ENCODE results near the gene CIAO2B. TPM values are rescaled to one million over a fixed set of nuclear protein-coding genes. Genes with fewer than 3 reads are reported as not detected.

CIAO2B gene
- total and polyA plus RNA-seq, 9 donors: 89.1 to 115 (median 94.2) TPM

- Histone ChIP-seq H3K36me3 (ENCODE audit: control insufficient read depth, insufficient read depth, low read length) (peaks cover 7% of the 10 kb centered on the region), H3K9me3 (replicated peaks; ENCODE audit: control insufficient read depth, low read depth, low read length) (no peaks in the 10 kb centered on the region), H3K4me3 (ENCODE audit: low read length) (no peak overlapping the region), H3K27ac (ENCODE audit: low read length) (peak overlapping the region; percentile 13), H3K4me1 (ENCODE audit: control insufficient read depth, insufficient read depth, low read length) (peaks cover 73% of the 10 kb centered on the region), H3K27me3 (ENCODE audit: control insufficient read depth, insufficient read depth, low read length) (peaks cover 68% of the 10 kb centered on the region)
- WGBS (ENCODE audit: insufficient coverage): 54% methylated on average over 18 of the region's 18 CpGs
- DNase-seq: no peak
These were observed 10.9 kb downstream of the CIAO2B start for GRCh38 chr16:66923247-66923731.

GRCh38 chr16:66921729-66922450 lies 12.3 kb downstream of the CIAO2B start:
- H3K27ac ChIP-seq (ENCODE audit: low read length): no peak overlapping the region
- no peak overlapping the region for H3K4me3 ChIP-seq (ENCODE audit: low read length)
- H3K36me3 ChIP-seq (ENCODE audit: control insufficient read depth, insufficient read depth, low read length): peaks cover 7% of the 10 kb centered on the region
- no peaks in the 10 kb centered on the region for H3K9me3 ChIP-seq (replicated peaks; ENCODE audit: control insufficient read depth, low read depth, low read length)
- WGBS (ENCODE audit: insufficient coverage): 66% methylated on average over 42 of the region's 42 CpGs
- H3K27me3 ChIP-seq (ENCODE audit: control insufficient read depth, insufficient read depth, low read length): peaks cover 65% of the 10 kb centered on the region
- H3K4me1 ChIP-seq (ENCODE audit: control insufficient read depth, insufficient read depth, low read length): peaks cover 60% of the 10 kb centered on the region
- no peak for DNase-seq

DNA sequence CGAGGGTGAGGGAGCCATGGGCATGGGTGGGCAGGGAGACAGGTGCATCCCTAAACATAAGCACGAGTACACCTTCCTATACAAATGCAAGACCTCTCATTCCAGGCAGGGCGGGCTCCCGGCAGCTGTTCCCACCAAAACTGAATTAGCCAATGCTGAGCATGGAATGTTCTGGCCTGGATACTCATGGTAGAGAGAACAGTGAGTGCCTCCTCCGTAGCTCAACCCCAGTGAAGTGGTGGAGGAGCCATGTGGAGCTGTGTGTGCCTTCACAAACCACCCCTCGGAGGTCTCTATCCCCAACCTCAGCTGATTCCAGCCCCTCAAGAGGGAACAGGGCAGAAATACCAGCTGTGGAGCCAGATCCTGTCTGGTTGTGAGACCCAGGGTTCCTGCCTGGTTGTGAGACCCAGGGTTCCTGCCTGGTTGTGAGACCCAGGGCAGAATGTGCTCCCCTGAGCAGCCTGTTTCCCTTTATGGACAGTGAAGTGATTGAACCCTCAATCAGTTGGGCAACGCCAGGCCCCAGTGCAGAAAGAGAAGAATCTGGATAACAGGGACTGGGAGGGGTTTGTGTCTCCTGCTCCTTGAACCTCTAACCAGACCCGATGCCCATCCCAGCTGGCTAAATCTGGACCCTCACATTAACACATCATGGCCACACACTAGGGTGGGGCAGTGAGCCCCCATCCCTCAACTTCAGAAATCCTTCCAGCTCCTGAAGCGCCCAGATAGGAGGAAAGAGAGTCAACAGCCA lies 13.1 kb downstream of the CIAO2B start:
- Histone ChIP-seq H3K27ac (ENCODE audit: low read length) (no peak overlapping the region), H3K36me3 (ENCODE audit: control insufficient read depth, insufficient read depth, low read length) (peaks cover 7% of the 10 kb centered on the region), H3K4me3 (ENCODE audit: low read length) (no peak overlapping the region), H3K27me3 (ENCODE audit: control insufficient read depth, insufficient read depth, low read length) (peaks cover 61% of the 10 kb centered on the region), H3K4me1 (ENCODE audit: control insufficient read depth, insufficient read depth, low read length) (peaks cover 52% of the 10 kb centered on the region), H3K9me3 (replicated peaks; ENCODE audit: control insufficient read depth, low read depth, low read length) (no peaks in the 10 kb centered on the region)
- DNase-seq: no peak
- WGBS (ENCODE audit: insufficient coverage): 55% methylated on average over 3 of the region's 9 CpGs

GRCh38 chr16:66920299-66920590 lies 14.0 kb downstream of the CIAO2B start:
- Histone ChIP-seq H3K27me3 (ENCODE audit: control insufficient read depth, insufficient read depth, low read length) (peaks cover 56% of the 10 kb centered on the region), H3K36me3 (ENCODE audit: control insufficient read depth, insufficient read depth, low read length) (peaks cover 7% of the 10 kb centered on the region), H3K27ac (ENCODE audit: low read length) (no peak overlapping the region), H3K4me1 (ENCODE audit: control insufficient read depth, insufficient read depth, low read length) (peaks cover 43% of the 10 kb centered on the region), H3K4me3 (ENCODE audit: low read length) (no peak overlapping the region), H3K9me3 (replicated peaks; ENCODE audit: control insufficient read depth, low read depth, low read length) (no peaks in the 10 kb centered on the region)
- no CpG with 5 or more reads among the region's 2 CpGs for WGBS (ENCODE audit: insufficient coverage)
- DNase-seq: no peak

GRCh38 chr16:66919569-66920298 lies 14.5 kb downstream of the CIAO2B start:
- H3K9me3 ChIP-seq (replicated peaks; ENCODE audit: control insufficient read depth, low read depth, low read length): no peaks in the 10 kb centered on the region
- H3K4me1 ChIP-seq (ENCODE audit: control insufficient read depth, insufficient read depth, low read length): peaks cover 41% of the 10 kb centered on the region
- no peak overlapping the region for H3K4me3 ChIP-seq (ENCODE audit: low read length)
- no peak overlapping the region for H3K27ac ChIP-seq (ENCODE audit: low read length)
- 71% methylated on average over 1 of the region's 5 CpGs for WGBS (ENCODE audit: insufficient coverage)
- DNase-seq: no peak
- peaks cover 55% of the 10 kb centered on the region for H3K27me3 ChIP-seq (ENCODE audit: control insufficient read depth, insufficient read depth, low read length)
- H3K36me3 ChIP-seq (ENCODE audit: control insufficient read depth, insufficient read depth, low read length): peaks cover 7% of the 10 kb centered on the region

GRCh38 chr16:66918803-66919568 lies 15.2 kb downstream of the CIAO2B start, which contains the start of gene CDH16:
Gene CDH16 (minus strand): TSS chr16:66918885. CDS start chr16:66918065, 820 bp downstream.
- Histone ChIP-seq H3K4me1 (ENCODE audit: control insufficient read depth, insufficient read depth, low read length) (peaks cover 39% of the 10 kb centered on the region), H3K36me3 (ENCODE audit: control insufficient read depth, insufficient read depth, low read length) (peaks cover 7% of the 10 kb centered on the region), H3K27me3 (ENCODE audit: control insufficient read depth, insufficient read depth, low read length) (peaks cover 48% of the 10 kb centered on the region), H3K9me3 (replicated peaks; ENCODE audit: control insufficient read depth, low read depth, low read length) (no peaks in the 10 kb centered on the region), H3K4me3 (ENCODE audit: low read length) (no peak within 1 kb of the TSS), H3K27ac (ENCODE audit: low read length) (no peak within 1 kb of the TSS)
- 59% methylated on average over 5 of the region's 7 CpGs for WGBS (ENCODE audit: insufficient coverage)
- DNase-seq: no peak

- peaks cover 41% of the 10 kb centered on the region for H3K27me3 ChIP-seq (ENCODE audit: control insufficient read depth, insufficient read depth, low read length)
- H3K4me3 ChIP-seq (ENCODE audit: low read length): no peak overlapping the region
- peaks cover 7% of the 10 kb centered on the region for H3K36me3 ChIP-seq (ENCODE audit: control insufficient read depth, insufficient read depth, low read length)
- no peaks in the 10 kb centered on the region for H3K9me3 ChIP-seq (replicated peaks; ENCODE audit: control insufficient read depth, low read depth, low read length)
- H3K27ac ChIP-seq (ENCODE audit: low read length): no peak overlapping the region
- WGBS (ENCODE audit: insufficient coverage): 84% methylated on average over 4 of the region's 6 CpGs
- no peak for DNase-seq
- peaks cover 41% of the 10 kb centered on the region for H3K4me1 ChIP-seq (ENCODE audit: control insufficient read depth, insufficient read depth, low read length)
These were observed 15.8 kb downstream of the CIAO2B start for GRCh38 chr16:66918355-66918754.

DNA sequence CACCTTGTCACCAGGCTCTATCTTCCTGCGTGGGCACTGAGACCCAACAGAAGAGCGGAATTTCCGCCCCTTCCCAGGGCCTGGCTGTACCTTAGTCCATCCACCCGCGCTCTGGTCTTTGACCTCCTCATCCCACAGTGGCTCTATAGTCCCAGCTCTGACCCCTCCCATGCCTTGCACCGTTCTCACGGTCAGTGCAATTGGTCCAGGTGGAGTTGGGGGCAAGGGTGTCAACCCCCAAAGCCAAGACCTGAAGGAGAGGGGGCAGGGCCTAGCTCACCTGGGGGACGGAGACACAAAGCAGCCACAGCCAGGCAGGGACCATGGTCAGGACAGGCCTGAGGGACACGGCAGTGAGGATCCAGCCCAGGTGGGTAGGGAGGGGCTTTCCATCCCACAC lies 16.5 kb downstream of the CIAO2B start:
- H3K27ac ChIP-seq (ENCODE audit: low read length): no peak overlapping the region
- peaks cover 36% of the 10 kb centered on the region for H3K27me3 ChIP-seq (ENCODE audit: control insufficient read depth, insufficient read depth, low read length)
- no peak for DNase-seq

DNA sequence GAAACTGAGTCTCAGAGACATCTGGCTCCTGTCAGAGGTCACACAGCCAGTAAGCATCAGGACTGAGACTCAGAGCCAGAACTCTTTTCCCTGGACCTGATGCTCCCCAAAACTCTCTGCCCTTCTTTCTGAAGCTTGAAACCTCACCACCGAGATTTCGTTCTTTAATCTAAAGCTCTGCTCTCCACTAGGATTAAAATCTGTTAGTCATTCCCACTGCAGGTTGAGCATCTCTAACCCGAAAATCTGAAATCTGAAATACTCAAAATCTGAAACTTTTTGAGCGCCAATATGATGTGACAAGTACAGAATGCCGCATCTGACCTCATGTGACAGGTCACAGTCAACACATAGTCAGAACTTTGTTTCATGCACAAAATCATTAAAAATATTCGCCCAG lies 17.7 kb downstream of the CIAO2B start:
- Histone ChIP-seq H3K36me3 (ENCODE audit: control insufficient read depth, insufficient read depth, low read length) (no peaks in the 10 kb centered on the region), H3K9me3 (replicated peaks; ENCODE audit: control insufficient read depth, low read depth, low read length) (no peaks in the 10 kb centered on the region), H3K27ac (ENCODE audit: low read length) (no peak overlapping the region), H3K4me1 (ENCODE audit: control insufficient read depth, insufficient read depth, low read length) (peaks cover 30% of the 10 kb centered on the region), H3K4me3 (ENCODE audit: low read length) (no peak overlapping the region), H3K27me3 (ENCODE audit: control insufficient read depth, insufficient read depth, low read length) (peaks cover 27% of the 10 kb centered on the region)
- 88% methylated on average over 6 of the region's 6 CpGs for WGBS (ENCODE audit: insufficient coverage)
- DNase-seq: no peak

More for the DNA sequence above, 16.5 kb downstream of the CIAO2B start:
- Histone ChIP-seq H3K4me3 (ENCODE audit: low read length) (no peak overlapping the region), H3K9me3 (replicated peaks; ENCODE audit: control insufficient read depth, low read depth, low read length) (no peaks in the 10 kb centered on the region), H3K36me3 (ENCODE audit: control insufficient read depth, insufficient read depth, low read length) (peaks cover 7% of the 10 kb centered on the region), H3K4me1 (ENCODE audit: control insufficient read depth, insufficient read depth, low read length) (peaks cover 37% of the 10 kb centered on the region)
- WGBS (ENCODE audit: insufficient coverage): 62% methylated on average over 7 of the region's 9 CpGs
